ENCODE results near the gene KCNS3.

The KCNS3 gene

DNA sequence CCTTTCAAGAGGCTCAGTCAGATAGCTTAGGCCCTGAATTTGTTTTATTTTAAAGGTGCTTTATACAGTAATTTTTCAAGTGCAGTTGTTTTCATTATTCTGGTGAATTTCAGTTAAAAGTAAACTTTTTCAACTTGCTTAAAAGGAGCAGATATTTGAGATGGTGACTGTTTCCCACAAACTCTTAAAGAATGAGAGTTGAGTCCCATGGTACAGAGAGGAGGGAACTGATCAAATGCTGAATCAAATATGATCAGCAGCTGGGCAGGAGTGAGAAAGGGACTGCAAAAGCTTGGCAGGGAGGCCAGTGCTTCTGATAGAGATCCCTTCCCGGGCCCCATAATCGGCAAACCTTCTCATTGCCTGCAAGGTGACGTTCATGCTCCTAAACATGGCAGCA, 91.2 kb downstream of the KCNS3 start:
- H3K9me3 ChIP-seq (ENCODE audit: control insufficient read depth, low read length), result no peaks in the 10 kb centered on the region
- no peak overlapping the region for H2AK5ac ChIP-seq (ENCODE audit: low read length, severe bottlenecking)
- H3K27me3 ChIP-seq (ENCODE audit: control insufficient read depth in 1 of 2, insufficient read depth in 1 of 2, low read length in 2 of 2), result peaks cover 0 to 42% of the 10 kb centered on the region in 2 experiments
- DNase-seq, result no peak
- 97% methylated on average over 3 of the region's 3 CpGs for WGBS
- no peak overlapping the region for H2BK120ac ChIP-seq (ENCODE audit: low read depth, low read length)
- no peak overlapping the region for H3K23ac ChIP-seq (ENCODE audit: low read length in 2 of 2)
- no peak overlapping the region for H2BK15ac ChIP-seq (ENCODE audit: low read depth, poor library complexity, severe bottlenecking)
- no peak overlapping the region for H2BK12ac ChIP-seq (ENCODE audit: low read length in 2 of 2)
- H3K79me1 ChIP-seq (replicated peaks; ENCODE audit: low read length, poor library complexity, severe bottlenecking), result no peaks in the 10 kb centered on the region
- no peak overlapping the region for H3K27ac ChIP-seq (ENCODE audit: low read length, poor library complexity, severe bottlenecking)
- peak overlapping the region in 1 of 2 experiments; percentile 6 for H3K18ac ChIP-seq (ENCODE audit: low read depth in 1 of 2, low read length in 2 of 2)
- no peak overlapping the region for H3K14ac ChIP-seq (ENCODE audit: low read length in 2 of 2)
- H2BK5ac ChIP-seq (ENCODE audit: low read depth, low read length, poor library complexity, severe bottlenecking), result no peak overlapping the region
- H3K4me1 ChIP-seq (ENCODE audit: control insufficient read depth, insufficient read depth, low read depth, low read length), result no peaks in the 10 kb centered on the region
- H3K9ac ChIP-seq (ENCODE audit: low read length), result no peak overlapping the region
- H4K91ac ChIP-seq (ENCODE audit: low read length), result no peak overlapping the region
- H4K8ac ChIP-seq (ENCODE audit: low read length), result no peak overlapping the region
- no peak overlapping the region for H3K4ac ChIP-seq (ENCODE audit: low read depth in 1 of 2, low read length in 2 of 2)
- no peaks in the 10 kb centered on the region for H3K36me3 ChIP-seq (ENCODE audit: control insufficient read depth in 1 of 2, insufficient read depth in 2 of 2, low read depth in 1 of 2, low read length in 2 of 2)
- no peak overlapping the region for H2AFZ ChIP-seq (ENCODE audit: low read depth, low read length)
- H3K4me2 ChIP-seq (ENCODE audit: low read length, poor library complexity, severe bottlenecking), result no peak overlapping the region
- no peak overlapping the region for H3K4me3 ChIP-seq (ENCODE audit: insufficient read depth in 1 of 2, low read depth in 1 of 2, low read length in 2 of 2)

DNA sequence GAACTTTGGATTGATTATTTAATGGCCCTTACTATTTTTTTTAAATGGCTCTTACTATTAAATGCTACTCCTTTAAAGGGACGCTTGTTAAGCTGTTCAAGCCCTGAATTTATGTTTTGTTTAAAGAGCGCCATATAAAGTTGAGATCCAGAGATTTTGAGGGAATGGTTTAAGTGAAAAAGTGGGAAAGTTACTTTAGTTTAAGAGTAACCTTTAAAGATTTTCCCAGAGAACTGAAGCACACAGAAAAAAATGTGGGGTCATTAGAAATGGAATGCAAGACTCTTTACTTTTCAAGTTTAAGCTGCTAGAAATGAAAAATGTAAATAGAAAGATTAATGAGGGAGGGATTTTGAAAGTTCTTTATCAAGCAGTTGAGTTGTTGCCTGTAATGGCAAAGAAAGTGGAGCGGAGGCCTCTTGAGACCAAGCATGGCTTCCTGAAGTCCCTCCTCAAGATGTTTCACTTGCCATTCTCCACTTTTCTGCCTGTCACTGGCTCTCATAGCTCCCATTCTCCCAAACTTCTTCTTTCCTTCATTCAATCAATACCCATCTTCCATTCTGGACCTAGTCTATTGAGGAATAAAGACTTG, 93.2 kb downstream of the KCNS3 start:
- Histone ChIP-seq H2BK15ac (ENCODE audit: low read depth, poor library complexity, severe bottlenecking) (no peak overlapping the region), H2BK120ac (ENCODE audit: low read depth, low read length) (no peak overlapping the region), H3K9me3 (ENCODE audit: control insufficient read depth, low read length) (no peaks in the 10 kb centered on the region), H3K4me2 (ENCODE audit: low read length, poor library complexity, severe bottlenecking) (no peak overlapping the region), H3K9ac (ENCODE audit: low read length) (no peak overlapping the region), H2BK12ac (ENCODE audit: low read length in 2 of 2) (peak overlapping the region in 1 of 2 experiments; percentile 29), H3K27me3 (ENCODE audit: control insufficient read depth in 1 of 2, insufficient read depth in 1 of 2, low read length in 2 of 2) (peaks cover 0 to 33% of the 10 kb centered on the region in 2 experiments), H4K8ac (ENCODE audit: low read length) (no peak overlapping the region), H3K27ac (ENCODE audit: low read length, poor library complexity, severe bottlenecking) (no peak overlapping the region), H2AK5ac (ENCODE audit: low read length, severe bottlenecking) (no peak overlapping the region), H3K14ac (ENCODE audit: low read length in 2 of 2) (no peak overlapping the region), H4K91ac (ENCODE audit: low read length) (no peak overlapping the region), H3K4ac (ENCODE audit: low read depth in 1 of 2, low read length in 2 of 2) (peak overlapping the region in 1 of 2 experiments; percentile 67), H3K36me3 (ENCODE audit: control insufficient read depth in 1 of 2, insufficient read depth in 2 of 2, low read depth in 1 of 2, low read length in 2 of 2) (no peaks in the 10 kb centered on the region), H2AFZ (ENCODE audit: low read depth, low read length) (no peak overlapping the region), H2BK5ac (ENCODE audit: low read depth, low read length, poor library complexity, severe bottlenecking) (no peak overlapping the region), H3K79me1 (replicated peaks; ENCODE audit: low read length, poor library complexity, severe bottlenecking) (no peaks in the 10 kb centered on the region), H3K4me1 (ENCODE audit: control insufficient read depth, insufficient read depth, low read depth, low read length) (peaks cover 3% of the 10 kb centered on the region), H3K18ac (ENCODE audit: low read depth in 1 of 2, low read length in 2 of 2) (no peak overlapping the region), H3K23ac (ENCODE audit: low read length in 2 of 2) (no peak overlapping the region), H3K4me3 (ENCODE audit: insufficient read depth in 1 of 2, low read depth in 1 of 2, low read length in 2 of 2) (no peak overlapping the region)
- DNase-seq, result peak; percentile 19
- WGBS, result 76% methylated on average over 3 of the region's 3 CpGs

DNA sequence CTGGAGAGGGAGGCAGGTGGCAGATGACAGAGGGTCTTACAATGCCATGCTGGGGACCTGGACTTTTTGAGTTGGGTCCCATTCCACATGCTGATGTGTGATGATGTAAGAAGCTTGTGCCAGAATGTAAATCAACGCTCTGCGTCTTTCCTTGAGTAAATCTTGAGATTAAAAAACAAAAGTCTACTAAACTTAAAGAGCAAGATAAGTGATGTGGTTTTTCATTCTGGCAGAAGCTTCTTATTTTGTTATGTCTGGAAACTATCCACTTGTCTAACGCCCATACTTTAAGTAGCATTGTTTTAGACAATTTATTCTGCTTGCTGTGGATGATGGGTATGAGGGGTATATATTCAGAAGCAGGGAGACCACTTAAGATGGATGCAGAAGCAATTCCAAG, 94.5 kb downstream of the KCNS3 start:
- H3K18ac ChIP-seq (ENCODE audit: low read depth in 1 of 2, low read length in 2 of 2), result peak overlapping the region in 1 of 2 experiments; percentile 54
- H2BK5ac ChIP-seq (ENCODE audit: low read depth, low read length, poor library complexity, severe bottlenecking), result no peak overlapping the region
- no peaks in the 10 kb centered on the region for H3K9me3 ChIP-seq (ENCODE audit: control insufficient read depth, low read length)
- H3K4me3 ChIP-seq (ENCODE audit: insufficient read depth in 1 of 2, low read depth in 1 of 2, low read length in 2 of 2), result no peak overlapping the region
- H3K4me2 ChIP-seq (ENCODE audit: low read length, poor library complexity, severe bottlenecking), result no peak overlapping the region
- DNase-seq, result peak; percentile 50
- H3K14ac ChIP-seq (ENCODE audit: low read length in 2 of 2), result no peak overlapping the region
- no peak overlapping the region for H2AK5ac ChIP-seq (ENCODE audit: low read length, severe bottlenecking)
- H2BK12ac ChIP-seq (ENCODE audit: low read length in 2 of 2), result peak overlapping the region in 1 of 2 experiments; percentile 91
- no peak overlapping the region for H3K27ac ChIP-seq (ENCODE audit: low read length, poor library complexity, severe bottlenecking)
- no peak overlapping the region for H3K9ac ChIP-seq (ENCODE audit: low read length)
- H3K4me1 ChIP-seq (ENCODE audit: control insufficient read depth, insufficient read depth, low read depth, low read length), result peaks cover 8% of the 10 kb centered on the region
- H3K23ac ChIP-seq (ENCODE audit: low read length in 2 of 2), result no peak overlapping the region
- no peaks in the 10 kb centered on the region for H3K36me3 ChIP-seq (ENCODE audit: control insufficient read depth in 1 of 2, insufficient read depth in 2 of 2, low read depth in 1 of 2, low read length in 2 of 2)
- H2BK15ac ChIP-seq (ENCODE audit: low read depth, poor library complexity, severe bottlenecking), result no peak overlapping the region
- H3K79me1 ChIP-seq (replicated peaks; ENCODE audit: low read length, poor library complexity, severe bottlenecking), result no peaks in the 10 kb centered on the region
- H3K4ac ChIP-seq (ENCODE audit: low read depth in 1 of 2, low read length in 2 of 2), result no peak overlapping the region
- peaks cover 0 to 28% of the 10 kb centered on the region in 2 experiments for H3K27me3 ChIP-seq (ENCODE audit: control insufficient read depth in 1 of 2, insufficient read depth in 1 of 2, low read length in 2 of 2)
- H2BK120ac ChIP-seq (ENCODE audit: low read depth, low read length), result no peak overlapping the region
- no peak overlapping the region for H4K91ac ChIP-seq (ENCODE audit: low read length)
- WGBS, result 93% methylated on average over 1 of the region's 3 CpGs
- H2AFZ ChIP-seq (ENCODE audit: low read depth, low read length), result no peak overlapping the region
- H4K8ac ChIP-seq (ENCODE audit: low read length), result no peak overlapping the region

DNA sequence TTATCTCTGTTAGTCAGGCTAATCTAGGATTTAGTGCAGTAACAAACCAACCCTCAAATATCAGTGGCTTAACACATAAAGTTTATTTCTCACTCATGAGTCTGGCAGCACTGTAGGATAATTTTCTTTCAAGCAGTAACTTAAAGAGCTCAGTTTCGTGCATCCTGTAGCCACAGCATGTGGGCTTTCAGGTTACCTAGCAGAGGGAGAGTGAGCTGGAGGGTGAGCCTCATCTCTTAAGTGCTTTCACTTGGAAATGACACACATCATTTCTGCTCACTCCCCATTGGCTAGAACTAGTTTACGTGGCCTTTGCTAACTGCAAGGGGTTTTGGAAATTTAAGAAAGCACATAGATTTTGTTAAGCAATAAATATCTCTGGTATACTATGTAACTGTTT, 96.9 kb downstream of the KCNS3 start:
- peak overlapping the region in 1 of 2 experiments; percentile 67 for H3K18ac ChIP-seq (ENCODE audit: low read depth in 1 of 2, low read length in 2 of 2)
- H2AK5ac ChIP-seq (ENCODE audit: low read length, severe bottlenecking), result peak overlapping the region; percentile 3
- H2BK120ac ChIP-seq (ENCODE audit: low read depth, low read length), result no peak overlapping the region
- no peaks in the 10 kb centered on the region for H3K79me1 ChIP-seq (replicated peaks; ENCODE audit: low read length, poor library complexity, severe bottlenecking)
- H3K4ac ChIP-seq (ENCODE audit: low read depth in 1 of 2, low read length in 2 of 2), result no peak overlapping the region
- no peaks in the 10 kb centered on the region for H3K9me3 ChIP-seq (ENCODE audit: control insufficient read depth, low read length)
- peaks cover 10% of the 10 kb centered on the region for H3K4me1 ChIP-seq (ENCODE audit: control insufficient read depth, insufficient read depth, low read depth, low read length)
- H3K4me2 ChIP-seq (ENCODE audit: low read length, poor library complexity, severe bottlenecking), result no peak overlapping the region
- H3K36me3 ChIP-seq (ENCODE audit: control insufficient read depth in 1 of 2, insufficient read depth in 2 of 2, low read depth in 1 of 2, low read length in 2 of 2), result no peaks in the 10 kb centered on the region
- no peak overlapping the region for H4K91ac ChIP-seq (ENCODE audit: low read length)
- H2AFZ ChIP-seq (ENCODE audit: low read depth, low read length), result no peak overlapping the region
- no peak overlapping the region for H3K14ac ChIP-seq (ENCODE audit: low read length in 2 of 2)
- H2BK15ac ChIP-seq (ENCODE audit: low read depth, poor library complexity, severe bottlenecking), result no peak overlapping the region
- H3K9ac ChIP-seq (ENCODE audit: low read length), result no peak overlapping the region
- H3K23ac ChIP-seq (ENCODE audit: low read length in 2 of 2), result no peak overlapping the region
- no peak overlapping the region for H2BK5ac ChIP-seq (ENCODE audit: low read depth, low read length, poor library complexity, severe bottlenecking)
- DNase-seq, result no peak
- H3K27ac ChIP-seq (ENCODE audit: low read length, poor library complexity, severe bottlenecking), result no peak overlapping the region
- H4K8ac ChIP-seq (ENCODE audit: low read length), result no peak overlapping the region
- no peak overlapping the region for H3K4me3 ChIP-seq (ENCODE audit: insufficient read depth in 1 of 2, low read depth in 1 of 2, low read length in 2 of 2)
- peak overlapping the region in 1 of 2 experiments; percentile 76 for H2BK12ac ChIP-seq (ENCODE audit: low read length in 2 of 2)
- peaks cover 0 to 28% of the 10 kb centered on the region in 2 experiments for H3K27me3 ChIP-seq (ENCODE audit: control insufficient read depth in 1 of 2, insufficient read depth in 1 of 2, low read length in 2 of 2)
- 93% methylated on average over 1 of the region's 2 CpGs for WGBS
